ENCODE results near the gene KRT80. TPM values are rescaled to one million over a fixed set of nuclear protein-coding genes. Genes with fewer than 3 reads are reported as not detected.

The KRT80 gene
- total and polyA plus RNA-seq, 7 donors, result 0.11 to 14.0 (median 0.44) TPM

- Histone ChIP-seq H3K4me3 (no peak overlapping the region), H3K9me3 (no peaks in the 10 kb centered on the region), H3K4me1 (peaks cover 4% of the 10 kb centered on the region), H3K36me3 (ENCODE audit: insufficient read depth in 1 of 2, low read depth in 1 of 2) (no peaks in the 10 kb centered on the region), H3K27me3 (ENCODE audit: insufficient read depth in 3 of 3, low read length in 2 of 3) (peaks cover 0 to 27% (median 0%) of the 10 kb centered on the region in 3 donors), H3K27ac (no peak overlapping the region)
- intact Hi-C loops (cut with DNase I), result loop anchor here in 1 of 2 donors (5.0 kb wide), 1 partner anchor 56 kb away; no protein-coding TSS in a partner anchor
- no peak for TF ChIP-seq CTCF (IDR thresholded peaks at IDR 0.05)
- DNase-seq (no peak), ATAC-seq (no peak)
- WGBS, 3 donors, result 82 to 93% (median 85%) methylated on average over 4 of the region's 4 CpGs
These were observed 29.4 kb upstream of the KRT80 start for GRCh38 chr12:52221070-52221781.

GRCh38 chr12:52220477-52220876 lies 28.7 kb upstream of the KRT80 start:
- TF ChIP-seq CTCF (IDR thresholded peaks at IDR 0.05), result no peak
- intact Hi-C loops (cut with DNase I), result loop anchor here in 1 of 2 donors (5.0 kb wide), 1 partner anchor 57 kb away; no protein-coding TSS in a partner anchor
- peaks cover 4% of the 10 kb centered on the region for H3K4me1 ChIP-seq
- H3K4me3 ChIP-seq, result no peak overlapping the region
- H3K9me3 ChIP-seq, result no peaks in the 10 kb centered on the region
- no peak for ATAC-seq
- DNase-seq, result no peak
- no peaks in the 10 kb centered on the region for H3K36me3 ChIP-seq (ENCODE audit: insufficient read depth in 1 of 2, low read depth in 1 of 2)
- peaks cover 0 to 27% (median 0%) of the 10 kb centered on the region in 3 donors for H3K27me3 ChIP-seq (ENCODE audit: insufficient read depth in 3 of 3, low read length in 2 of 3)
- H3K27ac ChIP-seq, result no peak overlapping the region
- 97 to 98% (median 97%) methylated on average over 3 of the region's 3 CpGs for WGBS, 3 donors

GRCh38 chr12:52218001-52218400 lies 26.2 kb upstream of the KRT80 start:
- no peaks in the 10 kb centered on the region for H3K9me3 ChIP-seq
- ATAC-seq (no peak), DNase-seq (no peak)
- peaks cover 0 to 19% (median 0%) of the 10 kb centered on the region in 3 donors for H3K27me3 ChIP-seq (ENCODE audit: insufficient read depth in 3 of 3, low read length in 2 of 3)
- H3K4me1 ChIP-seq, result peaks cover 4% of the 10 kb centered on the region
- H3K36me3 ChIP-seq (ENCODE audit: insufficient read depth in 1 of 2, low read depth in 1 of 2), result no peaks in the 10 kb centered on the region
- H3K4me3 ChIP-seq, result no peak overlapping the region
- intact Hi-C loops (cut with DNase I), result no loop called here
- no peak for TF ChIP-seq CTCF (IDR thresholded peaks at IDR 0.05)
- H3K27ac ChIP-seq, result no peak overlapping the region
- 79 to 84% (median 82%) methylated on average over 4 of the region's 4 CpGs for WGBS, 3 donors

- ATAC-seq, result peak in 1 of 4 donors; percentile 8
- DNase-seq, result peak in 1 of 2 donors; percentile 44
- H3K27ac ChIP-seq, result no peak overlapping the region
These were observed 25.4 kb upstream of the KRT80 start for GRCh38 chr12:52217223-52217622.

More at GRCh38 chr12:52217223-52217622, 25.4 kb upstream of the KRT80 start:
- 35 to 38% (median 36%) methylated on average over 5 of the region's 5 CpGs for WGBS, 3 donors
- Histone ChIP-seq H3K4me1 (peaks cover 4% of the 10 kb centered on the region), H3K9me3 (no peaks in the 10 kb centered on the region), H3K27me3 (ENCODE audit: insufficient read depth in 3 of 3, low read length in 2 of 3) (peaks cover 0 to 12% (median 0%) of the 10 kb centered on the region in 3 donors), H3K4me3 (no peak overlapping the region), H3K36me3 (ENCODE audit: insufficient read depth in 1 of 2, low read depth in 1 of 2) (no peaks in the 10 kb centered on the region)
- intact Hi-C loops (cut with DNase I), result no loop called here
- no peak for TF ChIP-seq CTCF (IDR thresholded peaks at IDR 0.05)

All from psoas muscle (tissue), 8 donors.